ENCODE measurements around the gene ZNF865.

DNA sequence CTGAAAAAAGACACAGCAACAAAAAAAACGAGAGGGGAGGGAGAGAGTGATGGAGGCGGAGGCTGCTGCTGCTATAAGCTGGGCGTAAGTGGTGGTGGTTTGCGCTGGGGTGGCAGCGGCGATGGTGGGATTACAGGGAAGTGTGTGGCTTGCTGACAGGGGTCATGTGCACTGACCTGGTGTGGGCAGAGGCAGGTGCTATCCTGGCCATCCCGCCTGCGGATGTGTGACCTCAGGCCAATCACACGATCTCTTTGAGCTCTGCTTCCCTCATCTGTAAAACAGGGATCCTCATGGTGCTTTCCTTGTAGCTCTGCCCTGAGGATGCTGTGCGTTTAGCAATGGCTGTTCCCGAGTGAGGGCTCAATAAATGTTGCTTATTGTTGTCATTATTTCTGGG is 32.1 kb downstream of the ZNF865 start:
- TF ChIP-seq POLR2A (IDR thresholded peaks at IDR 0.05; ENCODE audit: low read depth, low read length) (no peak), SMC3 (IDR thresholded peaks at IDR 0.05; ENCODE audit: low read depth, low read length) (no peak), RFX5 (IDR thresholded peaks at IDR 0.05; ENCODE audit: low read depth, low read length) (no peak)
- TF ChIP-seq, protein P1, sequence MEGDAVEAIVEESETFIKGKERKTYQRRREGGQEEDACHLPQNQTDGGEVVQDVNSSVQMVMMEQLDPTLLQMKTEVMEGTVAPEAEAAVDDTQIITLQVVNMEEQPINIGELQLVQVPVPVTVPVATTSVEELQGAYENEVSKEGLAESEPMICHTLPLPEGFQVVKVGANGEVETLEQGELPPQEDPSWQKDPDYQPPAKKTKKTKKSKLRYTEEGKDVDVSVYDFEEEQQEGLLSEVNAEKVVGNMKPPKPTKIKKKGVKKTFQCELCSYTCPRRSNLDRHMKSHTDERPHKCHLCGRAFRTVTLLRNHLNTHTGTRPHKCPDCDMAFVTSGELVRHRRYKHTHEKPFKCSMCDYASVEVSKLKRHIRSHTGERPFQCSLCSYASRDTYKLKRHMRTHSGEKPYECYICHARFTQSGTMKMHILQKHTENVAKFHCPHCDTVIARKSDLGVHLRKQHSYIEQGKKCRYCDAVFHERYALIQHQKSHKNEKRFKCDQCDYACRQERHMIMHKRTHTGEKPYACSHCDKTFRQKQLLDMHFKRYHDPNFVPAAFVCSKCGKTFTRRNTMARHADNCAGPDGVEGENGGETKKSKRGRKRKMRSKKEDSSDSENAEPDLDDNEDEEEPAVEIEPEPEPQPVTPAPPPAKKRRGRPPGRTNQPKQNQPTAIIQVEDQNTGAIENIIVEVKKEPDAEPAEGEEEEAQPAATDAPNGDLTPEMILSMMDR (conservative IDR thresholded peaks at IDR 0.05; ENCODE audit: low read depth, low read length), result no peak

Measured in IMR-90 (cell line).